ENCODE measurements around the gene VPS18. TPM values are rescaled to one million over a fixed set of nuclear protein-coding genes. Genes with fewer than 3 reads are reported as not detected.

The VPS18 gene
- total RNA-seq, 1 donor from 2014 or later: 21.3 TPM

GRCh38 chr15:40846841-40847222, 47.4 kb upstream of the VPS18 start:
- no peak for TF ChIP-seq CTCF (IDR thresholded peaks at IDR 0.05; ENCODE audit: borderline replicate concordance)
- intact Hi-C loops (cut with micrococcal nuclease): no loop called here
- no peak overlapping the region for H3K27ac ChIP-seq (replicated peaks)

GRCh38 chr15:40847223-40847961, 46.9 kb upstream of the VPS18 start:
- H3K27ac ChIP-seq (replicated peaks): no peak overlapping the region
- intact Hi-C loops (cut with micrococcal nuclease): no loop called here
- no peak for TF ChIP-seq CTCF (IDR thresholded peaks at IDR 0.05; ENCODE audit: borderline replicate concordance)
- H3K4me3 ChIP-seq: no peak overlapping the region
- DNase-seq: peak; percentile 38
- H3K4me1 ChIP-seq: peaks cover 18% of the 10 kb centered on the region
- H3K9me3 ChIP-seq (replicated peaks): no peaks in the 10 kb centered on the region
- no peaks in the 10 kb centered on the region for H3K36me3 ChIP-seq
- H3K27me3 ChIP-seq (ENCODE audit: low read depth): peaks cover 53% of the 10 kb centered on the region

More at GRCh38 chr15:40846841-40847222, 47.4 kb upstream of the VPS18 start:
- Histone ChIP-seq H3K9me3 (replicated peaks) (no peaks in the 10 kb centered on the region), H3K4me3 (no peak overlapping the region), H3K36me3 (no peaks in the 10 kb centered on the region), H3K27me3 (ENCODE audit: low read depth) (peaks cover 53% of the 10 kb centered on the region), H3K4me1 (peaks cover 18% of the 10 kb centered on the region)
- no peak for DNase-seq

GRCh38 chr15:40850576-40851112, 43.6 kb upstream of the VPS18 start:
- no peaks in the 10 kb centered on the region for H3K9me3 ChIP-seq (replicated peaks)
- H3K27ac ChIP-seq (replicated peaks): no peak overlapping the region
- no peak for TF ChIP-seq CTCF (IDR thresholded peaks at IDR 0.05; ENCODE audit: borderline replicate concordance)
- intact Hi-C loops (cut with micrococcal nuclease): no loop called here
- H3K4me3 ChIP-seq: no peak overlapping the region
- H3K36me3 ChIP-seq: no peaks in the 10 kb centered on the region
- peaks cover 41% of the 10 kb centered on the region for H3K27me3 ChIP-seq (ENCODE audit: low read depth)
- DNase-seq: no peak
- H3K4me1 ChIP-seq: no peaks in the 10 kb centered on the region

GRCh38 chr15:40852529-40852928, 41.7 kb upstream of the VPS18 start:
- peaks cover 3% of the 10 kb centered on the region for H3K4me1 ChIP-seq
- peaks cover 26% of the 10 kb centered on the region for H3K27me3 ChIP-seq (ENCODE audit: low read depth)
- no peak for TF ChIP-seq CTCF (IDR thresholded peaks at IDR 0.05; ENCODE audit: borderline replicate concordance)
- H3K36me3 ChIP-seq: no peaks in the 10 kb centered on the region
- no peaks in the 10 kb centered on the region for H3K9me3 ChIP-seq (replicated peaks)
- H3K4me3 ChIP-seq: no peak overlapping the region
- intact Hi-C loops (cut with micrococcal nuclease): no loop called here
- no peak for DNase-seq
- H3K27ac ChIP-seq (replicated peaks): no peak overlapping the region

GRCh38 chr15:40853241-40853890, 40.9 kb upstream of the VPS18 start:
- no peaks in the 10 kb centered on the region for H3K9me3 ChIP-seq (replicated peaks)
- H3K4me3 ChIP-seq: no peak overlapping the region
- no peak for TF ChIP-seq CTCF (IDR thresholded peaks at IDR 0.05; ENCODE audit: borderline replicate concordance)
- H3K27ac ChIP-seq (replicated peaks): no peak overlapping the region
- no peak for DNase-seq
- peaks cover 7% of the 10 kb centered on the region for H3K4me1 ChIP-seq
- intact Hi-C loops (cut with micrococcal nuclease): no loop called here
- peaks cover 21% of the 10 kb centered on the region for H3K27me3 ChIP-seq (ENCODE audit: low read depth)
- H3K36me3 ChIP-seq: no peaks in the 10 kb centered on the region

Data from left ventricle myocardium inferior (tissue), 1 donor.